Measurements from ENCODE around the gene KIAA1671.

KIAA1671 gene

DNA sequence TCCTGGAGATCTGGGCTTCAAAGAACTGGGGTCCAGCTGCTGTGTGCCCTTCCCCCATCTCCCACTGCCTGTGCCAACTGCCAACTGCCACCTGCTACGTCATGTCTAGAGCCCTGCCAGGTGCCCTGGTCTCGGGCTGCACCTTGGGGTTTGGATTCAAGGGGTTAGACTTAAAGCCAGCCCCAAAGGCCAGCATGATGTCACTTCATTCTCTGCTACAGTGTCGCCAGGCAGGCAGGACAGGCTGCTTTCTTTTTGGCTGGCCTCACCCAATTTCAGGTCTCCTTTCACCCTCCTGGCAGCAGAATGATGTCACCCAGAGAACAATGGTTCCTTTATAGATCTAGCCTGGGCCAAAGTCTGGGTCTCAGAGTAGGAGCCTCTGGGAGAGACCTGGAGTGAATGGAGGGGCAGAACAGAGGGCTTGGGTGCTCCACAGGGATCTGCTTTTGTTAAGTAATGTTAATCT, 167.6 kb downstream of the KIAA1671 start:
- DNase-seq = no peak

DNA sequence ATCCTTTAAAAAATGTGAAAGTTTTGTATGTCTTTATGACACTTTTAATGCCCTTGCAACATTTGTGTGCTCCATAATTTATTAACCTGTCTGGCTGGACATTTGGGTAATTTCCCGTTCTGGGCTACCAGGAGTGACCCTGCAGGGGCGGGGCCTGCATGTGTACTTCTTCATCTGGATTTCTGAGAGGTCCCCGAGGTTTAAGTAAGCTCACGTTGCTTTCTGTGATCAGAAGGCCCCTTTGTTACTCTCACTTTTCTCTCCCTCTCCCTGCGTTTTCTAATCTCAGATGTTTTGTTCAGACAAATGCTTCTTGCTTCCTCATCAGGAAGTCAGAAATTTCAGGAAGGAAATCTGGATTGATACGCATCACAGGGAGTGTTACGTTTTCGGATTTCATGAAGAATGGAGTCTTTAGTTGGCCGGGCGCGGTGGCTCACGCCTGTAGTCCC, 168.3 kb downstream of the KIAA1671 start:
- DNase-seq = no peak

DNA sequence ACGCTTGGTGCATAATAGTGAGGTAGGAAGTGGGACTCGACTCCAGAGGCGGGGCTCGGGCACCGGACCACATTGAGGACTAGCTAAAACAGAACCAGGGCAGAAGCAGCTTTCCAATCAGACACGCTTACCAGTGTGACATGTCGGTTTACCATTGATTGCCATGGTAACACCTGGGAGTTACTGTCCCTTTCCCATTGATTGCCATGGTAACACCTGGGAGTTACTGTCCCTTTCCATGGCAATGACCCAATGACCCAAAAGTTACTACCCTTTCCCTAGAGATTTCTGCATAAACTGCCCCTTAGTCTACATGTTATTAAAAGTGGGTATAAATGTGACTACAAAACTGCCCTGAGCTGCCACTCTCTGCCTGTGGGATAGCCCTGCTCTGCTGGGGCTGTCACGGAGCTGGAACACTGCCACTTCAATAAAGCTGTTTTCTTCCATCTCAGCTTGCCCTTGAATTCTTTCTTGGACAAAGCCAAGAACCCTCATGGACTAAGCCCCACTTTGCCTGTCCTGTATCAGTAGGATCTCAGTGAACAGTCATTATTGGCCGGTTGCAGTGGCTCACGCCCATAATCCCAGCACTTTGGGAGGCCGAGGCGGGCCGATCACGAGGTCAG, 169.7 kb downstream of the KIAA1671 start:
- DNase-seq = no peak

DNA sequence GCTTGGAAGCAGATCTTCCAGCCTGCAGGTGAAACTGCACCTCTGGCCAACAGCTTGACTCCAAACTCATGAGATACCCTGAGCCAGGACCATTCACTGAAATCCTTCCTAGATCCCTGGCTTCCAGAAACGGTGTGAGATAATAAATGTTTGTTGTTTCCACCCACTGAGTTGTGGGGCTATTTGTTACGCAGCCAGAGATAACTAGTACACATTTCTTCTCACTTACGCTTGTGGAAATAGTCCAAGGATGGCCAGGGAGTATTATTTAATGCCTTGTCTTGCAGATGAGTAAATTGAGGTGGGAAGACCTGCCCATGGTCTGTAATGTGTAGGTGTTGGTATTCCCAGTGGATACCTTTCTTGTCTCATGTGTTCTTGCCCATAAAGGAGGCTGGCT, 171.2 kb downstream of the KIAA1671 start:
- DNase-seq = no peak

DNA sequence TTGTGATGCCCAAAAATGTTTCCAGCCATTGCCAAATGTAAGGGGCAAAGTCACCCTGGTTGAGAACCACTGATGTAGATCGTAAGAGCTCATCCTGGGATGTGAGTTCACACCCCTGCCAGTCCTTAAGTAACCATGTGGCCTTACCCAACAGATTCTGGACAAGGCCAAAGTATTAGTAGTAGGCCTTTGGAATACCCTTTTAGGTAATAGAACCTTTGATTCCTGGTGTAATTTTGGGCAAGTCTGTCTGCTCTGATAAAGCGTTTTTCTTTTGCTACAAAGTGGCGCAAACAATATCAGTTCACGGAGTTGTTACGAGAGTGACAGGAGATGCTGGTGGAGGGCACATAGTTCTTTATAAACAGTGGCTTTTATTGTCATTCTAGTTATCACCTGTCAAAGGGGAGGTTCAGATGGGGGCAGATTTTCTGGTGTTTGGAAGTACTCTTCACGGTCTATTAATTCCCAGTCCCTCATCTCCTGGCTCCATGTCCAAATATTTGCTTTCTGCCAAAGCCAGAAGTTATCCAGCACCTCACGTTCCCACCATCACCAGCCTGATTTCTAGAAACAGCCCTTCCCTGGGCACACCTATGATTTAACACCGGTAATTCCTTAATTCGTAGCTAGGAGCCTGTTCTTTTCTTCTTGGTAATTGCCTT, 173.3 kb downstream of the KIAA1671 start:
- no peak for DNase-seq

DNA sequence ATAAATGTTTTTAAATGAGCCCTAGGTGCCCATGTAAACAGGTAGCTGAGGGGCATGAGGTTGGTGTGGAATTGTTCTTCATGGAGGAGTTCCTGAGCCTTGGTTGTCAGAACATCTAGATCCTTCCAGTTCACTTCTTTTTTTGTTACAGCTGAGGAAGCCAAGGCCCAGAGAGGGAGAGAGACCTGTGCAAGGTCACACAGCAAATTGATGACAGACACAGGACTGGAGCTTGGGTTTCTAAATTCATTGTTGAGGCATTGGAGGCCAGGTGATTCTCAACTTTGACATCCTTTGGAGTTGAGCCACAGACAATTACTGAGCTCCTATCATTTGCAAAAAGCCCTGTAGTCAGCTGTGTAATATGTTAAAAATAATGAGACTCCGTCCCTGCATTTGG, 174.0 kb downstream of the KIAA1671 start:
- DNase-seq = no peak

DNA sequence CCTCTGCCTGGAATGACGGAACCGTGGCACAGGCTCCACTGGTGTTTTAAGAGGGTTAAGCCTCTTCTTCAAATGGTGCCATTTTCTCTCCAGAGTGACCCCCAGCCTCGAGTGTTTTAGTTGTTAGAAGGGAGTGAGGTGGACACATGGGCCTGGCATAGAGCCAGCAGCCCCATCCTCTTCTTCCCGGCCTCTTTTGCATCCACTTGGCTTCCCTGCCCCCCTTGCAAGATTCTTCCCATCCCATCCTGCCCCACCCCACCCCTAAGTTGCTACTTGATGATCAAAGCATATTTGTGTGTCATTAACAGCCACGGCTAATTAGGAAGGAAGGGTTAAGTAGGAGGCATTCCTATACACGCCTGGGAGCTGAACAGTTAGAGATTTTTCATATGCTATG, 174.8 kb downstream of the KIAA1671 start:
- DNase-seq = peak; percentile 41

DNA sequence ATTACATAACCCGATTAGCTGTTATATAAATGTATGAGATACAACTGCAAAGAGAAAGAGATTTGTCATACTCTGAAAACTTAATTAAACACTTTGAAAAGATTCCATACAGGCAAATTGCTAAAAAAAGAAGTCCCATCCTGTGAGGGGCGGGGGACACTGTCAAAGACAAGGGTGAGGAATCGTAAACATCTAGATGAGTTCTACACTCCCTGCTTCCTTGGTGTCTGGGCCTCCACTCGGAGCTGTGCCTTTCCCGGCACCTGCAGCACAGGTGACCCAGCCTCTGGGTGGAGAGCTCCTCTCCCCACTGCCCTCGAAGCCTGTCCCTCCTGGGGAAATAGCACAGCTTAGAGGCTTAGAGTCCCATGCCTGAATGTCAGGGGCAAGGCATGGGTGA, 177.9 kb downstream of the KIAA1671 start:
- DNase-seq = no peak

DNA sequence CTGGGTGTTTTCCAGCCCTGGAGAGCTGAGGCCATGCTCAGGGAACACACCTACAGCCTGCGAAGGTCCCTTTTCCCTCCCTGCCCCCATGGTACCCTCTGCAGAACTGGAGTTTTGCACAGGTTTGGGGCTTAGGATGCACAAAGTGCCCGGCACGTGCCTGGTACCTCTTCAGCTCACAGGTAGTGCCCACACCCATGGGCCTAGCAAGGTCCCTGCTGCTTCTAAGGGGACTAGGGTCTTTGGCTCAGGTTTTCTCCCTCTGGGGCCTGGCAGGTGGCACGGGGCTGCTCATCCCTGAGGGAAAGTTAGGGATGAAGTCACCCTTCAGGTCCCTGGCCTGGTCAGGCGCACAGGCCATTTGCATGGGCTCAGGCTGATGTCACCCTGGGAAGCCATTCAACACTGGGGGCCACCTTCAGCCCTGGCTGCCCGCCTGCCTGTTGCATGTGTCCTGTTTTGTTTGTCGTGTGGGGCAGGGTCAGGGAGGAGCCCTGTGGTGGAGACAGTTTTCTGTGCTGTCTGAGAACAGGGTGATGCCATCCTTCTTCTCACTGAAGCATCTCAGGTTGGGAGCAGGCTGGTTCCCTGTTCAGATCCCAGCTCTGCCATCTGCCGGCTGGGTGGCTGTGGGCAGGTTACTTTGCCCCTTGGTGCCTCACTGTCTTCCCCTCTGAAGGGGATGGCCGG, 178.8 kb downstream of the KIAA1671 start:
- no peak for DNase-seq

DNA sequence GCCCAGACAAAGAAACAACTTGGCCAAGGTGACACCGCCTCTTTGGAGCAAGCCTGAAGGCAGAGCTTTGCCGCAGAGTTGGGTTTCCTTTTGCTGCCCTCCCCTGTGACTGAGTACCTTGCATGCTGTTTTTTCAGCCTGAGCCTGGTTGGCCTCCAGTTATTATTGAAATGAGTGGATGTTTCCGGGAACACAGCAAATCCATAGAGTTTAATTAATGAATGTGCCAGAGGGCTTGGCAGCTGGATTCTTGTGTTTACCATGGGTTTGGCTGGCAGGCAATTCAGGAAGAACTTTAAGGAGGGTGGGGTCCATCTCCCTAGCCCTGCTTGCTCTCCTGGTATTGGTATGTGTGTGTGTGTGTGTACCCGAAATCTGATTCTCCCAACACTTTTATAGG, 181.5 kb downstream of the KIAA1671 start:
- DNase-seq = no peak

DNA sequence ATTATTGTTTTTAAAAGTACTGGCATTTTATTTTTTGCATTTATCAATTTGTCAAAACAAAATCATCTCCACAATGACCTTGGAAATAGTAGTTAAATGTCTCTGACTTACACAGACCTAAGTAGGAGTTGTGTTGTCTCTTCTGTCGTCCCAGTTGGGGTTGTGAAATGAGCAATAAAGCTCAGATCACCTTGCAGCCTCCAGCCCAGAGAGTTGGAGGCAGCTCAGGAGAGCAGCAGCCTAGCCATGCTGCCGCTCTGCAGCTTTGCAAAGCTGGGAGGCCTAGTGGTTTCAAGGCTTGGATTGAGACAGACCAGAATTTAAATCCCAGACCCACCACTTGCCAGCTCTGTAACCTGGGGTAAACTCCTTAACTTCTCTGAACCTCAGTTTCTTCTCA, 181.9 kb downstream of the KIAA1671 start:
- no peak for DNase-seq

DNA sequence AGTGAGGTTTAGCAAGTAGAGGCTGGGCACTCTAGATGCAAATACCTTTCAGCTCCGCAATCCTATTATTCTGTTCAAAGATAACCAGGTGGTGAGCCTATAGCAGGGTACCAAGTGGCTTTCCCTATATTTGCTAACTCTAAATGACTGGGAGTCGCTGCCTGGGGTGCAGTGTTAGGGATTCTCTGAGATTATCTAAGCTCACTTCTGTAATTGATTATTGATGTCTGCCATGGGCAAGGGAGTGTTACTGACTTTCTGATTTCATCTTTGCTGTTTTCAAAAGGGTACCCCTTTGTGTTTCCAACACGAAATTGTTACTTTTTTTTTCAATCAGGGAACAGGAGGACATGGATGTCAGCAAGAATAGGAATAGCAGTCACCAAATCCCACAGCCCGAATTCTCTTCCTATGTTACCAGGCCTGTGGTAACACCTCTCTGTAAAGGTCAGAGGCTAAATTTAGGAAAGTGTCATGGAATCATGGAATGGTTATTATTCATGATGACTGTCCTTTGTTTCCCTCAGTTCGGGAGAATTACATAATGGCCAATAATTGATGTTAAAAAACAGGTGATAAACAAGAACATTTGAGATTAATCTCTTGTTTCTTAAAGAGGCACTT, 184.5 kb downstream of the KIAA1671 start:
- no peak for DNase-seq

DNA sequence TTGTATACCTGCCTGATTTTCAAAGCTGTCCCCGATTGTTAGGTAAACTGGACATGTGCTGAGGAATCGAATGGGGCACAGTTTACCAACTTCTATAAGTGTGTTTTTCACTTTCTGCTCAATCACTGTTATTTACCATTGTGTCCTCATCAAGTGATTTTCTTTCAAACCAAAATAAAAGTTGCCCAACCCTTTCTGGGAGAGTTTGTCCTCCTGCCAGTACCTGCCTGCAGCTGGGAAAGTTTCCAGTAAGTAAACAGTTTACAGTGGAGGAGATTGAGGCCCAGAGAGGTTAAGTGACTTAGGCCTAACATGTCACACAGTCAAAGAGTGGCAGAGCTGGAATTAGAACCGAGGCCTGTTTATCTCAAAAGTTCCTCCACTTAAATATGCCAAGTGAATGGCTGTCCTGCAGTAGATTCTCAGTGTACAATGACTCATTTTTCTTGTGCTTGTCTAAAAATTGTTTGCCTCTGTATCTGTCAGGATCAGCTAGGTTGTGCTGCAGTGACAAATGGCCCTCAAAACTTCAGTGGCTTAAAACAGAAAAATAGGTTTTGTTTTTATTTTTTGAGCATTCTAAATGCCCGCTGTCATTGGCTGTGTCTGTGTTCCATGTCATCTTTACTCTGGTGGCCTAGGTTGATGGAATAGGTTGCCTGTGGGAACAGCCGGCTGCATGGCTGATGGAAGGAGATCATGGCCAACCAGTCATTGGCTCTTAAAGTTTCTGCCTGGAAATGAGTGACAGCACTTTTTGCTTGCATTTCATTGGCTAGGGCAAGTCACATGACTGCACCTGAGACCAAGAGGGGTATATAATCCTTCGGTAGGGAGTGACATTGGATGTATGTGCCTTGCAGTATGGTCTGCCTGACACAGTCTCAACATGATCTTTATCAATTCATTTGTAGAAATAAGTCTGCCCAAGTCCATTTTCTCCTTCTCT, 185.3 kb downstream of the KIAA1671 start:
- no peak for DNase-seq

DNA sequence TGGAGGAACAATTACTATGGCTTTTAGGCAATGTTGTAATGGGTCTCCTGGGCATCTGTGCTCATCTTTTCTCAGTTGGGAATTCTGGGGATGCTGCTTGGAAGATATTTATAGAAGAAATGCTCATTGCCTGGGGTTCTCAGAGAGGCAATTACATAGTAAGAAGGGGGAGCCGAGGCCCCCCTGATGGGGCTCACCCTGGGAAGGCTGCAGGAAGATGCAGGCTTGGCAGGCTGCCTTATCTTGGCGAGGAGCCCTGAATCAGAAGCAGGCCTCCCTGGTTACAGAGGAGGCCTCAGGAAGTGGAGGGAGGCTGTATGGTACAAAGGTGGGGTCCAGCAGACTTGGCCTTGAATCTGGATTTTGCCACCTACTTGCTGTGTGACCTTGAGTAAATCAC, 186.5 kb downstream of the KIAA1671 start:
- DNase-seq = no peak

DNA sequence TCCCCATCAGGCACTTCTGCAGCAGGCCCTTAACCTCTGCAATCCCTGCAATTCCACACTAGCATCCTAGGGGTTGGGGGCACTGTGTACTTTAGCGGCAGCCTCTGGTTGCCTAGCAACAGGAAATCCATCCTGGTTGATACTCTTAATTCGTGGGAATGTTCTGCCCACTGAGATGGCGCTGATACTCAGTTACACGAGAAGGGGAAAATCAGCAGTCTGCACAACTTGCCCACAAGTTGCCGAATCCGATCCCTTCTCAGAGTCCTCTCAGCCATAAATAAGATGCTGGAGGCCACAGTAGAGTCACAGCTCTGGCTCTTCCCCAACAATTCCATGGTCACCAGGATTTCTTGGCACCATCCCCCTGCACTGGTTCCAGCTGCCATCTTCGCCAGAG, 189.6 kb downstream of the KIAA1671 start:
- DNase-seq = no peak

DNA sequence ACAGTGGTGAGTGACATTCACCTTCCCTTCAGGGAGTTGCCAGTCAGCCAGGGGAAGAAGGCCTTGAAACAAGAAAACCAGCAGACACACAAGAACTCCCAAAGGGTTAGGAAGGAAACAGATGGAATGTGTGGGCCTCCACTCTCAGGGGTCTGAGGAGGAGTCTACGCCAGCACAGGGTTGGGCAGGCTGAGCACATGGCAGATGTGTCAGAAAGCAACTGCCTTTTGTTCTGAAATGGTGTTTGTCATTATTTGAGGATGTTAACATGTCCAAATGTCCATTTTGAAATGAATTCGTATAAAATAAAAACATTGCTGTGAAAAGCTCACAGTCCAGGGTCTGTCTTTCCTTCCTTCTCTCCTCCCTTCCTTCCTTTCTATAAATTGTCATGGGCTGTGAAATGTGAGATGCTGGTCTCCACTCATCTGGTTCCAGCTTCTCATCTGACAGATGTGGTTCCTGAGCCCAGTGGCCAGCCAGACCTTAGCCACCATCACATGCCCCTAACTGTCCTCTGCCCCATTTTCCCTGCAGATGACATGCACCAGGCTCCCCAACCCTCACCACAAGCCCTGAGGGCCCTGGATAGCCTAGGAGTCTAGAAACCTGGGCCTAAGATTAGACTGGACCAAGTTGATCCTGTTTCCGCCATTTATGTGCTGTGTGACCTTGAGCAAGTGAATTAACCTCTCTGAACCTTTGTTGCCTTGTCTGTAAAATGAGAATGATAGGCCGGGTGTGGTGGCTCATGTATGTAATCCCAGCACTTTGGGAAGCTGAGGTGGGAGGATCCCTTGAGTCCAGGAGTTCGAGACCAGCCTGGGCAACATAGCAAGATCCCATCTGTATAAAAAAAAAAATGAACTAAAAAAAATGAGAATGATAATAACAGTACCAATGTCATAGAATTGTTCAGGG, 190.9 kb downstream of the KIAA1671 start:
- no peak for DNase-seq

DNA sequence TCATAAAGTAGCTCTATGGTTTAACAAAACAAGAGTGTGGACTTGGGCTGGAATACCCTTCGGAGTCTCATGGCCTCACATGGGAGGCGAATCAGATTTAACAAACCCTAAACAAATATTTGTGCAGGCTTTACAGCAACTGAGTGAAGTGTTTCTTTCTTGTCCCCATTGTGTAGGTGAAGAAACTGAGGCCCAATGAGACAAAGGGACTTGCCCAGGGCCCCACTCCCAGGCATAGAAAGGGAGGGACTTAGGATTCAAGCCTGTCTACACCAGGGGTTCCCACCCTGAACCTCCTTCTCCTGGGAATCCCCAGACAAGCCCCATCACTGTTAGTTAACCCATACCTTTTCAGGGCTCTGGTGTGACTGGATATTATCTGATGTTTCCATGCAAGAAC, 192.0 kb downstream of the KIAA1671 start:
- DNase-seq = no peak

DNA sequence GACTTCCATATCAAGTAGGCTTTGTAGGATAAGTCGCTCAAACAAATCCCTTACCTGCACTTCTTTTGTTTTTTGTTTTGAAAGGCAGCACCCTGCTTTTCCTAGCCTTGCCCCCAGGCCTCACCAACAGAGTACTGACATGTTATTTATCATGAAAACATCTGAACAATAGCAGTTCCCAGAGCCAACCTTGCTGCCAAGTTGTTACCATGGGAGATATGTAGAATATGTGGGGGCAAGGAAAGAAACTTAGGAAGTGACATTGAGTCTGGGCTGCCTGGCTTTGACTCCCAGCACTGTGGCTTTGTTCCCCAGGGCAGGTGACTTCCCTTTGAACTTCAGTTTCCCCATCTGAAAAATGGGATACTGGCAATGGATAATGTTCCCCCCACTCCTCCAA, 193.8 kb downstream of the KIAA1671 start:
- DNase-seq = no peak

DNA sequence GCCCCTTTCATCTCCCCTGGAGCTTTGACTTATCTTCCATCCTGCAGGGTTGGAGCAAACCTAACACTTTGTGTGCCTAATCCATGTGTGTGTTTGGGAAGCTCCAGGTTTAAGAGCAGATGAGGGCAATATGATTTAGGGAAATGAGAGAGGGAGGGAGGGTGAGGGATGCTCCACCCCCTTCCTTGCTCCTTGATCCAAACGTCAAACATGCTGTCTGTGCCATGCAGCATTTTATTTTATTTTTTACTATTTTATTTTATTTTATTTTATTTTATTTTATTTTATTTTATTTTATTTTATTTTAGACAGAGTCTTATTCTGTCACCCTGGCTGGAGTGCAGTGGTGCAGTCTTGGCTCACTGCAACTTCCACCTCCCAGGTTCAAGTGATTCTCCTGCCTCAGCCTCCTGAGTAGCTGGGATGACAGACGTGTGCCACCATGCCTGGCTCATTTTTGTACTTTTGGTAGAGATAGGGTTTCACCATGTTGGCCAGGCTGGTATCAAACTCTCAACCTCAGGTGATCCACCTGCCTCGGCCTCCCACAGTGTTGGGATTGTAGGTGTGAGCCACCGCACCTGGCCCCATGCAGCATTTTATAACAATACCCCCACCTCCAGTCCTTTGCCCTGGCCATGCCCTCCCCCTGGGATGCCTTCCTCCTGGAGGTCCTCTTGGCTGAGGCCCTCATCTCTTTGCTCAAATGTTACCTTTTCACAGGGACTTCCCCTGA, 194.6 kb downstream of the KIAA1671 start:
- no peak for DNase-seq

DNA sequence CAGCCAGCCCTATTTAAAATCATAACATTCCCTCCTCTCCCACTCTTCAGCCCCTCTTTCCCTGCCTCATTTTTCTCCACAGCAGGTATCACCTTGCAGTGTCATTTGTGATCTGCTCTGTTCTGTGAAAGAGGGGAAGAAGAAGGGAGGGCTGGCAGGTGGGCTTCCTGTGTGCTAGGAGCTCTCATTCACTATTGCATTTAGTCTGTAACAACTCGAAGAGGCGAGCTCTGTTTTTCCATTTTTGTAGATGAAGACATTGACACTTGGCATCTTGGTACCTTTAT, 195.1 kb downstream of the KIAA1671 start:
- DNase-seq = no peak

Measured in right kidney (tissue), 1 donor.